H1 (cell line): ENCODE measurements around the gene DCTN5. TPM values are rescaled to one million over a fixed set of nuclear protein-coding genes. Genes with fewer than 3 reads are reported as not detected.

ENCODE experiments used
- CTCF ChIA-PET: fragments of 300-600 bp; sonication (Branson Sonifier 250); formaldehyde crosslinking; loops from one replicate; lab custom pipeline; 2021; ENCODE audit not compliant: partially characterized antibody; lab: Charles Lee
- POLR2A ChIA-PET: fragments of 300-600 bp; sonication (Branson Sonifier 250); formaldehyde crosslinking; loops from one replicate; lab custom pipeline; 2021; ENCODE audit warnings: inconsistent platforms; ENCODE audit not compliant: partially characterized antibody; lab: Charles Lee
- DNase-seq, 2 experiments: peaks; one replicate each; pipeline versions ENCODE4 v3.0.0 to v3.0.0-alpha.2; 2010 to 2022; ENCODE audit warnings: low spot score in 2 of 2, low read depth in 1 of 2, mixed read lengths in 1 of 2
- FAIRE-seq: peaks from 2 replicates; lab custom pipeline; 2011; peaks lifted over from hg19 to GRCh38; lab: Jason Lieb, UNC
- H2AFZ ChIP-seq: 2 replicates; pipeline ENCODE4 v1.8.1; 2012; ENCODE audit warnings: low read length, inconsistent platforms
- H2AK5ac ChIP-seq: 2 replicates; pipeline ENCODE4 v1.6.1; 2013; ENCODE audit warnings: low read depth, low read length
- H2BK120ac ChIP-seq: replicated peaks from 2 replicates; pipeline ENCODE3; 2013; ENCODE audit warnings: low read depth, low read length, inconsistent platforms
- H2BK12ac ChIP-seq: 2 replicates; pipeline ENCODE4 v1.6.1; 2013; ENCODE audit warnings: low read depth, low read length
- H2BK15ac ChIP-seq: 2 replicates; pipeline ENCODE4 v1.6.1; 2013; ENCODE audit warnings: low read length
- H2BK20ac ChIP-seq: 2 replicates; pipeline ENCODE4 v1.6.1; 2013; ENCODE audit warnings: low read length
- H2BK5ac ChIP-seq: 2 replicates; pipeline ENCODE4 v1.6.1; 2013; ENCODE audit warnings: low read depth, low read length
- H3K14ac ChIP-seq: 2 replicates; pipeline ENCODE4 v1.6.1; 2013; ENCODE audit warnings: inconsistent platforms; ENCODE audit not compliant: insufficient read length
- H3K18ac ChIP-seq: 2 replicates; pipeline ENCODE4 v1.6.1; 2013; ENCODE audit warnings: low read length; ENCODE audit errors: extremely low read depth
- H3K23ac ChIP-seq: 2 replicates; pipeline ENCODE4 v1.6.1; 2013; ENCODE audit warnings: inconsistent platforms; ENCODE audit not compliant: insufficient read length
- H3K23me2 ChIP-seq: 2 replicates; pipeline ENCODE4 v1.6.1; 2013; ENCODE audit warnings: low read depth, low read length
- H3K27ac ChIP-seq: 2 replicates; pipeline ENCODE4 v1.6.1; 2011; ENCODE audit warnings: low read depth, low read length, inconsistent platforms
- H3K27me3 ChIP-seq, 4 experiments: replicated peaks in 1 of 4; 1 replicate in 1 of 4; 2 replicates in 3 of 4; pipeline versions ENCODE4 v1.6.1 to v1.8.1; 2011 to 2013; ENCODE audit warnings: low read length in 3 of 4, mild to moderate bottlenecking in 3 of 4, inconsistent platforms in 2 of 4, mixed read lengths in 2 of 4, moderate library complexity in 1 of 4; ENCODE audit not compliant: control insufficient read depth in 3 of 4, insufficient read depth in 3 of 4; ENCODE audit errors: extremely low read depth in 1 of 4
- H3K36me3 ChIP-seq, 4 experiments: 2 replicates each; pipeline versions ENCODE4 v1.6.1 to v1.8.1; 2011 to 2013; ENCODE audit warnings: mild to moderate bottlenecking in 4 of 4, low read length in 3 of 4, moderate library complexity in 2 of 4, control low read depth in 1 of 4, inconsistent platforms in 1 of 4; ENCODE audit not compliant: insufficient read depth in 4 of 4, control insufficient read depth in 2 of 4
- H3K4ac ChIP-seq: replicated peaks from 2 replicates; pipeline ENCODE3; 2013; ENCODE audit warnings: low read length, low read depth, mixed read lengths, inconsistent platforms; ENCODE audit not compliant: insufficient read length
- H3K4me1 ChIP-seq, 4 experiments: replicated peaks in 1 of 4; 1 replicate in 1 of 4; 2 replicates in 3 of 4; pipeline versions ENCODE4 v1.6.1 to v1.8.1; 2011 to 2013; ENCODE audit warnings: low read length in 3 of 4, inconsistent platforms in 2 of 4, mixed read lengths in 1 of 4; ENCODE audit not compliant: insufficient read depth in 4 of 4, control insufficient read depth in 3 of 4
- H3K4me2 ChIP-seq, 2 experiments: 2 replicates each; pipeline versions ENCODE4 v1.6.1 to v1.8.1; 2011 to 2013; ENCODE audit warnings: low read depth in 2 of 2, low read length in 2 of 2, control low read depth in 1 of 2, inconsistent platforms in 1 of 2, mild to moderate bottlenecking in 1 of 2; ENCODE audit not compliant: insufficient read depth in 1 of 2
- H3K4me3 ChIP-seq, 4 experiments: fragments of 200-600, 300-600 bp in 1 of 4; sonication (generic), shearing (Covaris generic), sonication (Bioruptor Twin) in 1 of 4; 2 replicates each; pipeline versions ENCODE4 v1.5.1 to v1.8.1; 2011 to 2016; ENCODE audit warnings: low read length in 4 of 4, low read depth in 3 of 4, control low read depth in 2 of 4, inconsistent platforms in 2 of 4, mild to moderate bottlenecking in 2 of 4, mixed read lengths in 1 of 4, moderate library complexity in 1 of 4; ENCODE audit not compliant: insufficient read depth in 2 of 4; ENCODE audit errors: extremely low read depth in 1 of 4
- H3K56ac ChIP-seq: replicated peaks from 2 replicates; pipeline ENCODE3; 2013; ENCODE audit warnings: low read depth, mild to moderate bottlenecking, mixed read lengths, low read length, inconsistent platforms; ENCODE audit not compliant: insufficient read length
- H3K79me1 ChIP-seq: 2 replicates; pipeline ENCODE4 v1.6.1; 2013; ENCODE audit warnings: low read depth, low read length, control low read depth
- H3K79me2 ChIP-seq, 2 experiments: 2 replicates each; pipeline versions ENCODE4 v1.6.1 to v1.8.1; 2012 to 2013; ENCODE audit warnings: low read length in 2 of 2, mild to moderate bottlenecking in 2 of 2, inconsistent platforms in 1 of 2; ENCODE audit not compliant: insufficient read depth in 2 of 2, control insufficient read depth in 1 of 2
- H3K9ac ChIP-seq, 4 experiments: replicated peaks in 1 of 4; 1 replicate in 1 of 4; 2 replicates in 3 of 4; pipeline versions ENCODE4 v1.6.1 to v1.8.1; 2011 to 2013; ENCODE audit warnings: low read depth in 3 of 4, low read length in 3 of 4, control low read depth in 2 of 4, mild to moderate bottlenecking in 2 of 4, moderate library complexity in 2 of 4, inconsistent platforms in 1 of 4; ENCODE audit errors: extremely low read depth in 1 of 4
- H3K9me3 ChIP-seq, 2 experiments: 2 replicates each; pipeline versions ENCODE4 v1.6.1 to v1.8.1; 2012 to 2013; ENCODE audit warnings: mild to moderate bottlenecking in 2 of 2, moderate library complexity in 2 of 2, control low read depth in 1 of 2, inconsistent platforms in 1 of 2, low read depth in 1 of 2, low read length in 1 of 2, mixed read lengths in 1 of 2; ENCODE audit not compliant: insufficient read depth in 2 of 2
- H4K20me1 ChIP-seq, 2 experiments: replicated peaks in 1 of 2; 2 replicates each; pipeline versions ENCODE3 to v1.8.1; 2011 to 2013; ENCODE audit warnings: inconsistent platforms in 2 of 2, low read length in 2 of 2, mild to moderate bottlenecking in 1 of 2; ENCODE audit not compliant: insufficient read depth in 2 of 2, control insufficient read depth in 1 of 2
- H4K5ac ChIP-seq: 2 replicates; pipeline ENCODE4 v1.6.1; 2013; ENCODE audit warnings: low read length, low read depth, mixed read lengths, inconsistent platforms; ENCODE audit not compliant: insufficient read length
- H4K8ac ChIP-seq: 2 replicates; pipeline ENCODE4 v1.8.0; 2013; ENCODE audit warnings: mild to moderate bottlenecking, moderate library complexity, low read length, inconsistent platforms; ENCODE audit not compliant: insufficient read depth; ENCODE audit errors: extremely low read depth
- H4K91ac ChIP-seq: replicated peaks from 2 replicates; pipeline ENCODE3; 2013; ENCODE audit warnings: low read length, mixed read lengths, inconsistent platforms; ENCODE audit not compliant: insufficient read length
- BRCA1 ChIP-seq: IDR thresholded peaks from 2 replicates; pipeline ENCODE4 v1.6.1; 2012; ENCODE audit warnings: low read depth, low read length, improper control_type of control experiment
- CBX8 ChIP-seq: fragments of 300-800, 300-1000 bp; sonication (generic); IDR thresholded peaks from 2 replicates; pipeline ENCODE4 v1.7.1; 2016; ENCODE audit warnings: low read depth, low read length, borderline replicate concordance
- CHD2 ChIP-seq: IDR thresholded peaks from 2 replicates; pipeline ENCODE4 v1.6.1; 2012; ENCODE audit warnings: low read length, improper control_type of control experiment
- EZH2 ChIP-seq: fragments of 200-600 bp; sonication (generic); IDR thresholded peaks from 2 replicates; pipeline ENCODE4 v1.7.1; 2012; ENCODE audit warnings: low read depth, mild to moderate bottlenecking, moderate library complexity, low read length, inconsistent platforms; ENCODE audit not compliant: severe bottlenecking
- GABPA ChIP-seq: IDR thresholded peaks from 2 replicates; pipeline ENCODE4 v1.6.1; 2011; ENCODE audit warnings: mild to moderate bottlenecking, low read length, moderate library complexity, borderline replicate concordance; ENCODE audit not compliant: insufficient read depth
- HDAC6 ChIP-seq: IDR thresholded peaks from one replicate; pipeline ENCODE4 v1.7.1; 2012; ENCODE audit warnings: low read depth, mild to moderate bottlenecking, inconsistent platforms, low read length, moderate library complexity
- RBBP5 ChIP-seq: IDR thresholded peaks from 2 replicates; pipeline ENCODE4 v1.7.1; 2012; ENCODE audit warnings: low read depth, mild to moderate bottlenecking, inconsistent platforms, low read length, moderate library complexity, borderline replicate concordance
- SIX5 ChIP-seq: IDR thresholded peaks from 2 replicates; pipeline ENCODE4 v1.6.1; 2011; ENCODE audit warnings: mild to moderate bottlenecking, low read depth, low read length
- TCF12 ChIP-seq: IDR thresholded peaks from 2 replicates; pipeline ENCODE4 v1.6.1; 2011; ENCODE audit warnings: low read depth, mild to moderate bottlenecking, low read length
- WGBS, 2 experiments: shearing (Covaris generic) in 1 of 2; methylation state at CpG; one replicate each; pipeline versions ENCODE4 v1.1.6 to v1.1.7; 2013 to 2015; ENCODE audit warnings: low lambda C conversion rate in 2 of 2, mixed read lengths in 2 of 2, inconsistent platforms in 1 of 2, low coverage in 1 of 2, missing lambda C conversion rate in 1 of 2; ENCODE audit not compliant: insufficient replicate concordance in 2 of 2, insufficient coverage in 1 of 2, insufficient read length in 1 of 2; ENCODE audit errors: extremely low coverage in 1 of 2, missing lambda C conversion rate in 1 of 2; 5-methylcytosine and 5-hydroxymethylcytosine counted together
- polyA plus RNA-seq, 7 experiments: library from polyadenylated mRNA; depleted of rRNA in 3 of 7; stranded (reverse) in 5 of 7; unstranded in 2 of 7; fragments of >200 nt in 5 of 7; fragments of 200-250 nt in 2 of 7; gene quantifications; 1 replicate in 5 of 7; 2 replicates in 1 of 7; 4 replicates in 1 of 7; pipeline versions ENCODE4 v1.2.1 to v1.2.3, GENCODE V29; 2011 to 2013; ENCODE audit warnings: missing spikeins in 2 of 7, mixed read lengths in 2 of 7
- total RNA-seq: library from RNA; stranded (reverse); fragmentation: NEBNext Ultra II Directional; extraction: Animal tissue kit (Norgen Biotek cat#: 25700); gene quantifications from 2 replicates; pipeline ENCODE4 v1.2.1, GENCODE V29; 2021
- TF ChIP-seq, protein P1 (sequence below): IDR thresholded peaks from 2 replicates; pipeline ENCODE4 v1.6.1; 2011; ENCODE audit warnings: low read depth, mild to moderate bottlenecking, low read length; ENCODE audit not compliant: insufficient read depth
- TF ChIP-seq, protein P2 (sequence below), 3 experiments: IDR thresholded peaks; 1 replicate in 2 of 3; 2 replicates in 1 of 3; pipeline versions ENCODE4 v1.5.1 to v1.6.1; 2011; ENCODE audit warnings: low read length in 3 of 3, mild to moderate bottlenecking in 3 of 3, inconsistent platforms in 2 of 3, low read depth in 1 of 3, moderate library complexity in 1 of 3; ENCODE audit not compliant: insufficient read depth in 1 of 3; ENCODE audit errors: control extremely low read depth in 1 of 3

DCTN5 gene
- total and polyA plus RNA-seq, 2 of the 8 experiments (the other 6 are each of a cell fraction or from before 2014, with no cell fraction given) = 36.0 to 74.0 TPM

- no peaks in the 10 kb centered on the region for H3K23me2 ChIP-seq
- H2BK5ac ChIP-seq = no peak overlapping the region
- H2BK12ac ChIP-seq = no peak overlapping the region
- POLR2A ChIA-PET = interaction anchor here (1.1 to 1.7 kb wide), 2 partner anchors 11 to 30 kb away, joined by 3 to 5 read pairs; partner anchors contain the start of gene NDUFAB1
- peaks cover 8 to 55% (median 16%) of the 10 kb centered on the region in 4 experiments; a peak in 6 of 8 replicates for H3K36me3 ChIP-seq
- no peak for DNase-seq
- H4K5ac ChIP-seq = no peak overlapping the region
- H3K27me3 ChIP-seq = no peaks in the 10 kb centered on the region
- H2BK20ac ChIP-seq = no peak overlapping the region
- no peaks in the 10 kb centered on the region for H3K79me2 ChIP-seq
- no peak overlapping the region for H2BK15ac ChIP-seq
- no peak overlapping the region for H3K27ac ChIP-seq
- CTCF ChIA-PET = interaction anchor here (1.3 kb wide), 1 partner anchor 9 kb away, joined by 5 read pairs; no protein-coding TSS in a partner anchor
- peaks cover 0 to 2% of the 10 kb centered on the region in 2 experiments for H4K20me1 ChIP-seq
- no peak overlapping the region for H3K56ac ChIP-seq
- no peak overlapping the region for H2BK120ac ChIP-seq
- H2AK5ac ChIP-seq = no peak overlapping the region
- no peak overlapping the region for H3K4me2 ChIP-seq
- no peak overlapping the region for H3K14ac ChIP-seq
- no peak overlapping the region for H4K91ac ChIP-seq
- 93% methylated on average over 4 of the region's 4 CpGs; no CpG with 5 or more reads in 1 of the 2 experiments for WGBS, 2 experiments
- H3K18ac ChIP-seq = no peak overlapping the region
- H3K4me3 ChIP-seq = no peak overlapping the region
- no peak overlapping the region for H3K23ac ChIP-seq
- H3K79me1 ChIP-seq = no peaks in the 10 kb centered on the region
- no peak overlapping the region for H2AFZ ChIP-seq
- no peak for FAIRE-seq
- H4K8ac ChIP-seq = no peak overlapping the region
- H3K4ac ChIP-seq = no peak overlapping the region
- no peaks in the 10 kb centered on the region for H3K4me1 ChIP-seq
- no peak overlapping the region for H3K9ac ChIP-seq
- no peaks in the 10 kb centered on the region for H3K9me3 ChIP-seq
- TF ChIP-seq RBBP5 (no peak), HDAC6 (no peak), SIX5 (no peak), GABPA (no peak), EZH2 (no peak), CBX8 (no peak), TCF12 (no peak), BRCA1 (no peak), CHD2 (no peak)
- TF ChIP-seq, protein P1, sequence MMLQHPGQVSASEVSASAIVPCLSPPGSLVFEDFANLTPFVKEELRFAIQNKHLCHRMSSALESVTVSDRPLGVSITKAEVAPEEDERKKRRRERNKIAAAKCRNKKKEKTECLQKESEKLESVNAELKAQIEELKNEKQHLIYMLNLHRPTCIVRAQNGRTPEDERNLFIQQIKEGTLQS = no peak
- TF ChIP-seq, protein P2, sequence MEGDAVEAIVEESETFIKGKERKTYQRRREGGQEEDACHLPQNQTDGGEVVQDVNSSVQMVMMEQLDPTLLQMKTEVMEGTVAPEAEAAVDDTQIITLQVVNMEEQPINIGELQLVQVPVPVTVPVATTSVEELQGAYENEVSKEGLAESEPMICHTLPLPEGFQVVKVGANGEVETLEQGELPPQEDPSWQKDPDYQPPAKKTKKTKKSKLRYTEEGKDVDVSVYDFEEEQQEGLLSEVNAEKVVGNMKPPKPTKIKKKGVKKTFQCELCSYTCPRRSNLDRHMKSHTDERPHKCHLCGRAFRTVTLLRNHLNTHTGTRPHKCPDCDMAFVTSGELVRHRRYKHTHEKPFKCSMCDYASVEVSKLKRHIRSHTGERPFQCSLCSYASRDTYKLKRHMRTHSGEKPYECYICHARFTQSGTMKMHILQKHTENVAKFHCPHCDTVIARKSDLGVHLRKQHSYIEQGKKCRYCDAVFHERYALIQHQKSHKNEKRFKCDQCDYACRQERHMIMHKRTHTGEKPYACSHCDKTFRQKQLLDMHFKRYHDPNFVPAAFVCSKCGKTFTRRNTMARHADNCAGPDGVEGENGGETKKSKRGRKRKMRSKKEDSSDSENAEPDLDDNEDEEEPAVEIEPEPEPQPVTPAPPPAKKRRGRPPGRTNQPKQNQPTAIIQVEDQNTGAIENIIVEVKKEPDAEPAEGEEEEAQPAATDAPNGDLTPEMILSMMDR (IDR thresholded peaks at IDR 0.05; ENCODE audit: control extremely low read depth in 1 of 3, insufficient read depth in 1 of 3, low read depth in 1 of 3, low read length in 3 of 3) = no peak
Measured at GRCh38 chr16:23608194-23608593, 33.1 kb upstream of the DCTN5 start.
